DMS114 treated with DMSO at 0.1 percent for 48 hours (cell line): Measurements from ENCODE around the gene PFKP.

Experiments
- DNase-seq: peaks from one replicate; lab custom pipeline; 2025; ENCODE audit not compliant: unreplicated experiment; lab: John Stamatoyannopoulos, UW

The PFKP gene

DNA sequence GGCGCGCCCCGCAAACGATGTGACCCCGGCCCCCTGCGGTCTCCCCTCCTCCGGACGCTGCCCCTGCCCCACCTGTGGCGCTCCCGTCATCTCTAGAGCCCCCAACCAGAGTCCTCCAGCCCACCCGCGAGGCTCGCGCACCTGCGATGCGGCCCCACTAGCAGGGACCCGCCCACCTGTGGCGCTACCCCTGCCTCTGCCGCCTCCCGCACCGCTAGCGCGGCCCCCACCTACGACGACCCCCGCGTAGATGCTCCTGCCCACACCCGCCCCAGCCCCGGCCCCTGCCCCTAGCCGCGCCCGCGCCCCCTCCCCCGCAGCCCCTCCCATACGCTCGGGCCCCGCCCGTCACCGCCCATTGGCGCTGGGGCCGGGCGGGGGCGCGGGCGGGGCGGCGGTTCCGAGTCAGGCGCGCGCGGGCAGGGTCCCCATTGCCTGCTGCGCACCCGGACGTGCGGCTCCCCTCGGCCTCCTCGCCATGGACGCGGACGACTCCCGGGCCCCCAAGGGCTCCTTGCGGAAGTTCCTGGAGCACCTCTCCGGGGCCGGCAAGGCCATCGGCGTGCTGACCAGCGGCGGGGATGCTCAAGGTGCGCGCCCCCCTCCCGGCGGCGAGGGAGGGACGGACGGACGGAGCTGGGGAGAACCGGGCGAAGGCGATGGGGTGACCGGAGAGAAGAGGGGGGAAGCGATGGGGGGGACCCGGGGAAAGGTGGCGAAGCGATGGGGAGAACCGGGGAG lies at the start of gene PFKP:
Gene PFKP, plus strand, starts transcription at position 431 of the 741 bp plus-strand sequence. Its CDS starts 48 bp downstream, at position 479.
- DNase-seq = no peak

DNA sequence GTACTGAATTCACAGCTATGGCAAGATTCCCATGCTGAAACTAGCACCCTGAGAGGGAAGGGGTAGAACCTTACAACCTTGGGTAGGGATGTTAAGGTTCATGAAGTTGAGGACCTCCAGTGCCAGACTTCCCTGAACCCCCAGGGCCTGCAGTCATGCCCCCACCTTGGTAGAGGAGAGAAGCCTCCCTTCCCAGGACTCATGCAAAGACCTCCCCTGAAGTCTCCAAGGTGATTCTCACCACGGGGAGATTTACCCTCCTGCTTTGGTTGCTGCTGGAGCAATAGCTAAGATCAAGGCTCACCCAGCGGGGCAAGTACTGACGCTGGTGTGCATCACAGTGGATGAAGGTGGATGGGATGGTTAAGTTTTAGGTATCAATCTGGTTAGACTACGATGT lies 49.1 kb upstream of the PFKP start:
- no peak for DNase-seq

DNA sequence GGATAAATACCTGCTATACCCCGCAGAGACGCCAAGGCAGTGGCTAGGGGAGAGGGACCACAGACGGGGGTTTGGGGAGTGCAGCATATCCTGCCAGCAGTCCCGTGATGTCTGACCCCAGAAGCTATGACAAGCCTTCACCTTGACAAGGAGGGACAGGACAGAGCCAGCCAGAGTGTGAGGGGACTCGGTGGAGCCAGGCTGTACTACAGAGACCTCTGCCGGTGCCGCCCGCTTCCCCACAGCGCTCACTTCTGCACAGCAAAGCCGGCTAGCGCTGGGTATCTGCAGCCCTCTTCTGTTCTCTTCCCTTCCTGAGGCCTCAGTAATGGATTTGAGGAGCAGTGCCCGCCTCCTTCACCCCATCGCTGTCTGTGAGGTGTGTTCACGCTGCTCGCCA lies 47.0 kb upstream of the PFKP start:
- DNase-seq = no peak

DNA sequence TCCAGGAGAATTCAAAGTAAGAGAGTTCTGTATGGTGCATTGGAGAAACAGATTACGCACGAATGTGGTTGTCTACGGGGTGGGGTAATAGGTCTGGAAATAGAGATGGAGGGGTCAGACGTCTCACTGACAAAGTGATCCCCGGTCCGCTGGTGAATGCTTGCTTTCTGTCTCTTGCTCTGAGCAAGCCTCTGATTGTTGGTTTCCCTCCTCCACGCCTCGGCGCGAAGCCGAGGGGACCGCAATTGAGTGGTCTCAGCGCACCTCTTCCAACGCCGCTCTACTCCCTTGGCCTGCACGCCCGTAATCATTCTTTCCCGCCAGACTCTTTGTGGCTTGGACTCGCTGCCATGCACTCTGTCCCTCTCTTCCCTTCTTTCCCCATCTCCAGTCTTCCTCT lies 46.5 kb upstream of the PFKP start:
- no peak for DNase-seq

DNA sequence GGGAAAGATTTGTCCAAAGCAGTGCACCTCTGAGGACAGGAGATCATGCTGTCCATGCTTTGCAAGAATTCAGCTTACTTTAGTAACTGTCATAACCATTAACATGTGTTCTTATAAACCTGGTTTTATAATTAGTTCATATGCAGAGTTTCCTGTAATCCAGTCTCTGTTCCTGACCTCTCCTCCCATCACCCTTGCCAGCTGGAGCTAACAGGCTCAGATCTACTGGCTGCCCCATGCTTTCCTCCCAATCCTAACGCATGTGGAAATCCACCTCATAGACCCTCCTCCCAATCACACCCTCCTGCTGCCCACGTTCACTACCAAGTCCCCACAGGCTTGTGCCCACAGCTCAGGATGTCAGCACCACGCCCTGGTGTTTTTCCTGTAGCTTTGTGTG lies 45.3 kb upstream of the PFKP start:
- no peak for DNase-seq

DNA sequence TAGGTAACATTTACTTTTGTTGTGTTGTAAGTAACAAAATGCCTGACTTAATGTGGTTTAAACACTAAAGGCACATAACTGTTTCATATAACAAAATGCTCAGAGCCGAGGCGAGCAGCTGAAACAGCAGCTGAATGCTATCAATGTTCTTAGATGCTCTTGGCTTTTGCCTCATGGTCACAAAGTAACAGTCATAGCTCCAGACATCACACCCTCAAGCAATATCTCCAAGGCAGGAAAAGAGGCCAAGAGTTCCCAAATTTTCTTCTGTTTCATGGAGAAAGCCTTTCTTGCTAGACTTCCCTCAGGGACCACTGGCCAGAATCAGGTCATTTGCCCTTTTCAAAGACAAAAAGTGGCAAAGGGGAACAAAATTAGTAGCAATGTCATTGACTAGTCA lies 43.5 kb upstream of the PFKP start:
- no peak for DNase-seq

DNA sequence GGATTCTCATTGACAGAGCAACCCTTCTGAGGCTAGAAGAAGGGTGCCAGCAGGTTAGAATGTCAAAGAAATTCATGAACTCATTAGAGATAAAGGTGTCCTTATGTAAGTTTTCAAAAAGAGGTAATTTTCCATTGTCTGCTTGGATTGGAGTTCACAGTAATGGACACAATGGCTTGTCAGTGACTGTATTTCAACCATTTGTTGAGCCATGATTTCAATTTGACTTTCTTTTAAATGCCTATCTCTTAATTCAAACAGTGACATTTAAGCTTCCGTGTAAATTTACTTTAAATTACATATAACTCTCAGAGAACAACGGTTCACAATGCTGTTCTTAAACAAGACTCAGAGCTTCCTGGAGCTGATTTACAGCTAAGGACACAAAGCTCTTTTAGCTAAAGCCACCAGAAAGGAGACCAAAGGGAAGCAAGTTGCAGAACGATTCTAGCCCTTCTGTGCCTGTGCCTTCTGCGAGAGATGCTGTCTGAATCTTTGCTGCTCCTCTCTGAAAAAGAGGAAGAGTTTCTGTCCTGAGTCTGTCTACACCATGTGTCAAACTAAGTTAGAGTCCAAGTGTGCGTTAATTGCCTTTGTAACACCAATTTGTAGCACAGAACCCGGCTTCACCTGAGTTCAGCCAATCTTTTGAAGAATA lies 42.2 kb upstream of the PFKP start:
- DNase-seq = no peak

DNA sequence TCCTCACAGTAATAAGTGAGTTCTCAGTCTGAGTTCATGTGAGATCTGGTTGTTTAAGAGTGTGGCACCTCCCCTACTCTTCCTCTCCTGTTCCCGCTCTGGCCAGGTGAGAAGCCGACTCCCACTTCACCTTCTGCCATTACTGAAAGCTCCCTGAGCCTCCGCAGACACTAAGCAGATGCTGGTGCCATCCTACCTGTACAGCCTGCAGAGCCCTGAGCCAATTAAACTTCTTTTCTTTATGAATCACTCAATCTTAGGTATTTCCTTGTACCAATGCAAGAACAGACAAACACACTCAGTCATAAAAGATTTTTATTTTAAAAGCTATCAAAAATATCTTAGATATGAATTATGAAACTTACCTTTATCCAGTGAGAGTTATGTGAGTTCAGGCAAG lies 39.5 kb upstream of the PFKP start:
- no peak for DNase-seq

DNA sequence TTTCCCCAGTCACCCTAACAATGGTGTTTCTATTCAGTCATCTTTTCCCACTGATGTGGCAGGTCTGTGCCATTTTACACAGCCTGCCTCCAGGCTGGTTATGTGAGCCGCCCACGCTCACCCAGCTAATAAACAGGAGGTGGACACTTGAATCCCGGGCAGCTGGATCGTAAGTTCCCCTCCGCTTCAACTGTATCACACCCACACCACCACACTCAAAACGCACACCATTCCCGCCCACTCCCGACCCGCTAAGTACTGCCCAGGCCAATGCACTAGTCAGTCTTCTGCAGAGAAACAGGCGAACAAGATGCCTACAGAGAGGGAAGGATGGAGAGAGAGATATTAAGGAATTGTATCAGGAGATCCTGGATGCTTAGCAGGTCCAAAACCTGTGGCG lies 38.9 kb upstream of the PFKP start:
- DNase-seq = no peak

DNA sequence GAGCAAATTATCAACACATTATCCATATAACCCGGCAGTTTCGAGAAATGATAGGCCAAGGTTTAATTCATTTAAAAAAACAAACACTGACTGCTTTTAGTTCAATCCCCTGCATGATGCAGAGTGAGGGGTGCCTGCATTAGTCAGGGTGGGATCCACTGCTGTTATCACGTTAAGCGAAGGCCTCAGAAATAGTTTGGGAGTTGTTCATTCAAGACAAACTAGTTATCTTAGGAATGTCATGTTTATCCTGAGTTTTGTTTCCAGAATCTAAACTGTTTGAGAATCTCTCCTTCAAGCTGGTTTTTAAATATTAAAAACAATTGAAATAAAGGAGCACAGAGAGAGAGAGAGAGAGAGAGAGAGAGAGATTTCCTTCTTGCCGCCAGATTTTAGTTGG lies 36.6 kb upstream of the PFKP start:
- DNase-seq = no peak

DNA sequence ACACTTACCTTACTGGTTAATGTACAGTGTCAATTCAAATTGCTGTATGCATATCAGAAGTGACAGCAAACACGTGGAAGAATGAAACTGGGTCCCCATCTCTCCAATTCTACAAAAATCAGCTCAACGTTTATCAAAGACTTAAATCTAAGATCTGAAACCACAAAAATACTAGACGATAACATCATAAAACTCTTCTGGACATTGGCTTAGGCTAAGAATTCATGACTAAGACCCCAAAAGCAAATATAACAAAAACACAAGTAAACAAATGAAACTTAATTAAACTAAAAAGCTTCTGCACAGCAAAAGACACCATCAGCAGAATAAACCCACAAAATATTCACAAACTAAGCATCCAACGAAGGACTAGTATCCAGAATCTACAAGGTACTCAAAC lies 35.9 kb upstream of the PFKP start:
- DNase-seq = no peak

DNA sequence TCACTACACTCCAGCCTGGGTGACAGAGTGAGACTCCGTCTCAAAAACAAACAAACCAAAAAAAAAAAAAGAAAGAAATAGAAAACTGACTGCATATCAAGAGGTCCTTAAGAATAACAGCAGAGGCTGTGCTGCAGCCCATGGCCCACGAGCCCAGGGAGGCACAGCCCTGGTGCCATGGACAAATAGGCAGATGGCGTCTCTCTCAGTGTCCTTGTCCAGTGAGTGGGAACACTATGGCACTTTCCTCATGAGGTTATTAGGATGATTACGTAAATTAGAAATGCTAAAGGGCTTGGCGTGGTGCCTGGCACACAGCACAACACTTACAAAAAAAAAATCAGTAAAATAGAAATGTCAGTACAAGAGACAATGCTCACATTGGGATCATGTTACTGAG lies 33.4 kb upstream of the PFKP start:
- DNase-seq = no peak

DNA sequence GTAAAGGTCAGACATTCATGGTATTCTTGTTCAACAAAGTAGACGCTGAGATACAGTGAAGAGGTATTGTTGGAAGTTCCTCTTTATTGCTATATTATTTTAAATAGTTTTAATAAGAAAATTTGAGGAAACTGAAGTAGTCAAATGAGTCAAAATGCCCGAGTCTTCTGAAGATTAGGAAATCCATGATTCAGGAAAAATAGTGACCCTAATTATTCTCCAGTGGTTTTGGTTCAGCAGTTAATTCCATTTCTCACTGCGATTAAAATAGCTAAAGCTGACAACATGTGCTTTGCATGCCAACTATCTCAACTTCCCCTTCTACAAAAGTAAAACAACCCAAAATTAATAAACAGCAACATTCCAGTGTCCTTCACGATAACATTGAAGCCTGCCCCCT lies 32.7 kb upstream of the PFKP start:
- no peak for DNase-seq

DNA sequence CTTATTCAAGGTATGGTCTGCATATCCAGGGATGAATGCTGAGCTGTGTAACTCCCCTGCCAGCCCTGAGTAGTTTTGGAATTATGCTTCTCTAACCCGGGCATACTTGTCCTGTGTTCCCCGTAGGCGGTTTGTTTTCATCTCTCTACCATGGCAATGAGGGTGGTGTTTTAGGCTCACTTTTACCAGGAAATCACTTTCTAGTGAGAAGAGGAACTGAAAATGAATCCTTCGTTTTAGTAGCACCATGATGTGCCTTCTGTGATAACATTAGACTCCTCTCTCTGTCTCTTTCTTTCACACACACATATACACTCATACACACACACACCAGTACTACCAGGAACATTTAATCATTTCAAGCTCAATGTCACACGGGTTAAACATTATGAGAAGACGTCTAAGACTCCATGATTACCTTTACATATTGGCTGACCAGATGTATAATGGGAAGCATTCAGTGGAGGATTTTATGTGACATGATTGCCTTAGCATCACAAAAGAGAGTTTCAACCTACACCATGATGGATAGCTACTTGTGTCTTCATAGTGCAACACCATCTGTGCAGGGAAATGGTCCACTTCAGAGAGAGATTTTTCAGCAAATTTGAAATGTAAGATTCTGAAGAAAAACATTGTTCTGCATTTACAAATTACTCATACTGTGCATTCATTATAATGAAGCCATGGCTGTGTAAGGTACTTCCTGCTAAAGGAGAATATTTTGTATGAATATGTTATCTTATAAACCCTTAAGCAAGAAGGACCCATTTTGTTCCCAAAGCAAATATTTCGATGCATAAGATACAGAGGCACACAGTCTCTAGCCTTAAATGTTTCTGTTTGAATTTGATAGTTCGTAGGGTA lies 31.0 kb upstream of the PFKP start:
- no peak for DNase-seq

DNA sequence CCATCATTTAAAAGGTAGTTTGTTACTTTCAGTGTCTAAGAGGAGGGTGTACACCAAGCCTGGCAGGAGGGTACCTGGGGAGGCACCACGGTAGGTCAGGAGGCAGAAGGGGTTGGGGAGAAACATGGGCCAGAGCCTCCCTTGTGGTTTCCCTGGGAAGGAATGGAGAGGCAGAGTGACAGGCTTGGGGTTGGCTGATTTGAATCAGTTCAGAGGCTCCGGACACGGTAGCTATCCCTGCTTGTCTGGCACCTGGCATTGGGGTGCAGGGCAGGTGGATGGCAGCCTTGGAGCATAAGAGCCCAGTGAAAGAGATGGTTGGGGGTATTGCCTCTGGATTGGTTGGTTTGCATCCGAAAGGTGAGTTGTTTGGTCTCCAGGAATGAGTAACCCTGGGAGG lies 30.2 kb upstream of the PFKP start:
- DNase-seq = no peak

DNA sequence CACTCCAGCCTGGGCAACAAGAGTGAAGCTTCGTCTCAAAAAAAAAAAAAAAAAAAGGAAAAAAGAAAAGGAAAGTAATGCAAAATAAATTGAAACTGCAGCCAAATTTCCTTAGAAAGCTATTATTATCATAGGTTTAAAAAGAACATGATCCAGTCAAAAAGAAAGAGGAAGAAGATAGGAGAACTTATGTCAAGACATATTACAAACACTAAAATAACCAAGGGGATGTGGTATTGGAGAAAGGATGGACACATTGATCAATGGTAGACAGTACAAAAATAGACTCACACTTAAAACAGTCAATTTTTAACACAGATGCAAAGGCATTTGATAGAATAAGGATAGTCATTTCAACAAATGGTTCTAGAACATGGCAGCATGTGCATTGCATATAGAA lies 27.3 kb upstream of the PFKP start:
- DNase-seq = no peak

DNA sequence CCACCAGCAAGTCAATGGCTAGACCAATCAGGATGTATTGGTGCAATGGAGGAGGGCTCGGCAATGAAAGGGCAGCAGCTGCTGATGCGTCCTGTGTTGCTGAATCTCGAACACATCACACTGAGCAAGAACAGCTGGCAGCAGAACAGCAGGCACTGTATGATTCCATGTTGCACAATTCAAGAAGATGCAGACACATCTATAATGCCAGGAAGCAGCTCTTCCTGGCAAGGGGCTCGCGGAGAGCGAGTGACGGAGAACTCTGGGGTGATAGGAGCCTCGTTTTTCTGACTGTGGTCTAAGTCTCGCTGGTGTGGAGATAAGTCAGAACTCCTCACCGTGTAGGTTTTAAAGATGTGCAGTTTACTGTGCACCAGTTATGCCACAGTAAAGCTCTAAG lies 24.8 kb upstream of the PFKP start:
- DNase-seq = no peak

DNA sequence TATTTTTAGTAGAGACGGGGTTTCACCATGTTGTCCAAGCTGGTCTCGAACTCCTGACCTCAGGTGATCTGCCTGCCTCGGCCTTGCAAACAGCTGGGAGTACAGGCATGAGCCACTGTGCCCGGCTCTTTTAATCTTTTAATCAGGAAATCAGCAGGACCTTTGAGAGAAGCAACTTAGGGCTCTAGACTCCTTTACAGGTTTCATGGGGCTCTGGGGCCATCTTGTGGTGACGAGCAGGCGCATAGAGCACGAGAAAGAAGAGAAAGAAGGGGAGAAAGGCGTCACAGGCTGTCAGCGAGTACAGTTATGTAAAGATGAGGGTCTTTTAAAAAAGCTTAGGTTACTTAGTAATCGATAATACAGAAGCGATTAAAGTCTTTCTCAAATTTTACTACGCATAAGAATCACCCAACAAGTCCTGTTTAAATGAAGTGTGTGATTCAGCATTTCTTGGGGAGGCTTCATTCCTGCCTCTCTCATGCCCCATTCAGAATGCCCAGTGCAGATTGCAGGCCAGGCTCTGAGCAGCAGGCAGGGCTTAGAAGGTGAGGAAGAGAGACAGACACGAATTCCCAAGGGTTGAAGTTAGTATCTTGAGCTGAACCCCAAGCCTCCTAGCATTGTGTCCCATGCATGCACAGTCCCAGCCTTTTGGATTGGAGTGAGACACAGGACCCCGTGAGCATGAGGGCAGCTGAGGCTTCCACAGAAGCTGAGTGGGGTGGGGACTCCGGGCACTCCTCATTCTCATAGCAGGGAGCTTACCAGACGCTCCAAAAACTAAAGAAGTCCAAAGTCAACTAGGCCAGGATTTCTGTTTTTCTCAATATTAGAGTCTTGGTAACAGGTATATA lies 23.6 kb upstream of the PFKP start:
- peak; percentile 69 for DNase-seq

DNA sequence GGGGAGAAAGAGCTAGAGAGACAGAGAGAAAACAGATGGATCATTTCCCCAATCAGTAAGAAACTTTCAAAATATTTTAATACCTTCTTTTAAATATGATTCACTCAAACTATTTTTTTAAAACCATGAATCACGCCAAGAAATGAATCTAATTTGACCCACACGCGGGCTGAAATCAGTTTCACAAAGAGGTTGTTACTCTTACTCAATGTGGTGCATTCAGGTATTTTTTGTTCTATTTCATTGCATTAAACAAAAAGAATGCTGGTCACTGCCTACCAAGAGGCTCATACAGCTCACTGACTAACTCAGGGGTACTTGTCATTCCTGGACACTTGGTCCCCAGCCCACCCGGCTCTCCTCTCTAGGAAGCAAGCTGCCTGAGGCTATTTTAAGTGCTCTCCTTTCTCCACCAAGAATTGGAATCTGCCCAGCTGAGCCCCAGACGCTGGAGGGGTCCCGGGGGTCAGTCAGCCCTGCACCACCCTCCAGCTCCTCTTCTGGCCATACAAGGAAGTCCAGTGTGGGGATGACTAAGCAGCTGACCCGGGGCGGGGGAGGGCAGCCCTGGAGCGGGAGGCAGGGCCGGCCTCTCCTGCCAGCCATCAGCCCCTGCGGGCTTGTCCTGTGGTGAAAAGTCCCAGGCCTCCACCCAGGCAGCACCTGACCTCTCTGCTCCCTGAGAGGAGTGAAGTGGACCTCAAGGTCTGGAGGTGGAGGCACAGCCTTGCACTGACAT lies 21.7 kb upstream of the PFKP start:
- DNase-seq = no peak

DNA sequence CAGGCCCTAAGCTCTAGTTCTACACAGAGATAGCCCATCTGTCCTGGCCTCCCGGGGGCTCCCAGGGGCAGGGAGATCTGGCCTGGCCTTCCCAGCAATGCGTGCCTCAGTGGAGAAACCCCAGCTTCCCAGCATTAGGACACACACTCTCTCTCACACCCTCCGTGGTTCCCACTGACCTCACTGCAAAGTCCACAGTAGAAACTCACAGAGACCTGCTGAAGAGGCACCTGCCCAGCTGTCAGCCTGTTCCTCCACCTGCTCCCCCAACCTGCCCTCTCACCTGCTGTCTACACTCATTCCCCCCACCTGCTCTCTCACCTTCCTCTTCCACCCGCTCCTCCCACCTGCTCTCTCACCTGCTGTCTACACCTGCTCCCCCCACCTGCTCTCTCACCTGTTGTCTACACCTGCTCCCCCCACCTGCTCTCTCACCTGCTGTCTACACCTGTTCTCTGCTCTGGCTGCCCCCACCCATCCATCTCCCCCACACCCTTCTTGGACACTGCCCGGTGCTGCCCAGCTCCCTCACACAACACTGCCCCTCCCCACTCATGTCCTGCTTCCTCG lies 21.1 kb upstream of the PFKP start:
- no peak for DNase-seq
